CD4-positive, alpha-beta T cell treated with Interleukin-2 at 100 ng/mL for 4 hours (primary cell): ENCODE measurements around the gene SIK3.

Experiments used
- DNase-seq: peaks from one replicate; pipeline ENCODE4 v3.0.0-alpha.2; 2020; ENCODE audit warnings: low spot score

Gene SIK3

DNA sequence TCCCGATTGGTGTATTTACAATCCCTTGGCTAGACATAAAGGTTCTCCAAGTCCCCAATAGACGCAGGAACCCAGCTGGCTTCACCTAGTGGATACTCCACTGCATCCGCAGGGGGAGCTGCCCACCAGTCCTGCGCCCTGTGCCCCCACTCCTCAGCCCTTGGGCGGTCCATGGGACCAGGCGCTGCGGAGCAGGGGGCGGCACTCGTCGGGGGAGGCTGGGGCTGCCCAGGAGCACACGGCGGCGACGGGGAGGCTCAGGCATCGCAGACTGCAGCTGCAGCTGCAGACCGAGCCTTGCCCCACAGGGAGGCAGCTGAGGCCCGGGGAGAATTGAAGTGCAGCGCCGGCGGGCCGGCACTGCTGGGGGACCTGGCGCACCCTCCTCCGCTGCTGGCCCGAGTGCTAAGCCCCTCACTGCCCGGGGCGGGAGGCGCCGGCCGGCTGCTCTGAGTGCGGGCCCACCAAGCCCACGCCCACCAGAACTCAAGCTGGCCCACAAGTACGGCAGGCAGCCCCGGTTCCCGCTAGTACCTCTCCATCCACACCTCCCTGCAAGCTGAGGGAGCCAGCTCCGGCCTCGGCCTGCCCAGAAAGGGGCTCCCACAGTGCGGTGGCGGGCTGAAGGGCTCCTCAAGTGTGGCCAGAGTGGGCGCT, 12.2 kb upstream of the SIK3 start:
- no peak for DNase-seq

GRCh38 chr11:117107701-117108590, 9.7 kb upstream of the SIK3 start:
- no peak for DNase-seq

GRCh38 chr11:117100556-117100955, 2.3 kb upstream of the SIK3 start:
- DNase-seq = no peak

GRCh38 chr11:117099696-117100095, 1.5 kb upstream of the SIK3 start:
- DNase-seq = no peak

DNA sequence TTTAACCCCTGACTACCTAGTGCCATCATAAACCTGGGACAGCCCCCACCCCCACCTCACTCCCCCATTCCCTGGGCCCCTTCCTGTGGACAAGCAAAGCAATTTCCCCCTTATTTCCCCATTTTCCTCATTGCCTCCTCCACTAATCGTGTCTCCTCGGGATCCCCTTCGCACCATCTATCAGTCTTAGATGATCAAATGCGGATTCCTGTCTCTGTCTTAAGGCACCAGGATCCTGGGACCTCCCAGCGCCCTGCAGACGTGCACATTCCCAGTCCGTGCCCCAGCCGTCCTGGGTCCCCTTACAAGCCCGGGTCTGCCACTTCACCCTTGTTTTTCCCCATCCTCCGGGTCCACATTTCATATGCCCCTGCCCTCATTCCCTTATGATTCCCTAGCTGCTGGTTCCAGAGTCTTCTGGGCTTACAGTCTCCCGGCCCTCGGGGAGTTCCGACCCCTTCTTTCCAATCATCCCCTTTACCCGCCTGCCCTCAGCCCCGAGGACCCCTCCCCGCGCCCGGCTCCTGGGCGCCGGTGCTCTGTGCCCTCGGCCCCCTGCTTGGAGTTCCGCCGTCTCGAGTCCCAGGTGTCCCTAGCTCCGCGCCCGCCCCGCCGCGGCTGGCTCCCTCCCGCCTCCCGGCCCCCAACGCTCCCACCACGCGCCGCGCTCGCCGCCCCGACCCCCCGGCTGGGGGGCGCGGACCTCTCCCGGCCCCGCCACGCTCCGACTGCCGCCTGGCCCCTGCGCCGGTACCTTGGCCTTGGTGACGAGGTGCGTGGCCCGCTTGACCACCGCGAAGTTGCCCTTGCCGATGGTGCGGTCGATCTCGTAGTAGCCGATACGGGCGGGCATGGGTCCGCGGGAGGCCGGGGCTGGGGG, 599 bp downstream of the SIK3 start:
- no peak for DNase-seq

DNA sequence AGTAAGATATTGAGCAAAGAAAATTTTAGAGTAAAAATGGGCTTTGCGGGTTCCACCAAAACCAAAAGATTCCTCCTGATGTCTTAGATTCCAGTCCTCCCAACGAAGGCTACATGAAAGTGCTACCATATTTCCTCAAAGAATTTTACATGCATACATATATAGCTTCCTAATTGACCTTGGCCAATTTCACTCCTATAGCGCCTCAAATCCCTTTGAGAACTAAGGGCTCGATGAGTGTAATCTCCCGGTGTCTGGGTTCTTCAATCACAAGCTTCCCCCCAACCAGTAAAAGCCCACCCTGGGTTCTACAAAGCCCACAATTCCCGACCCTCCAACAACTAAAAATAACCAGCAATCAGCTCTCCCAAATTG, 1.2 kb downstream of the SIK3 start:
- no peak for DNase-seq

- DNase-seq = peak; percentile 79
These were observed 1.8 kb downstream of the SIK3 start for GRCh38 chr11:117096201-117096991.

GRCh38 chr11:117095284-117096161, 2.7 kb downstream of the SIK3 start:
- peak; percentile 55 for DNase-seq

GRCh38 chr11:117094776-117095175, 3.5 kb downstream of the SIK3 start:
- no peak for DNase-seq

- DNase-seq = no peak
These were observed 5.2 kb downstream of the SIK3 start for GRCh38 chr11:117092951-117093590.

DNA sequence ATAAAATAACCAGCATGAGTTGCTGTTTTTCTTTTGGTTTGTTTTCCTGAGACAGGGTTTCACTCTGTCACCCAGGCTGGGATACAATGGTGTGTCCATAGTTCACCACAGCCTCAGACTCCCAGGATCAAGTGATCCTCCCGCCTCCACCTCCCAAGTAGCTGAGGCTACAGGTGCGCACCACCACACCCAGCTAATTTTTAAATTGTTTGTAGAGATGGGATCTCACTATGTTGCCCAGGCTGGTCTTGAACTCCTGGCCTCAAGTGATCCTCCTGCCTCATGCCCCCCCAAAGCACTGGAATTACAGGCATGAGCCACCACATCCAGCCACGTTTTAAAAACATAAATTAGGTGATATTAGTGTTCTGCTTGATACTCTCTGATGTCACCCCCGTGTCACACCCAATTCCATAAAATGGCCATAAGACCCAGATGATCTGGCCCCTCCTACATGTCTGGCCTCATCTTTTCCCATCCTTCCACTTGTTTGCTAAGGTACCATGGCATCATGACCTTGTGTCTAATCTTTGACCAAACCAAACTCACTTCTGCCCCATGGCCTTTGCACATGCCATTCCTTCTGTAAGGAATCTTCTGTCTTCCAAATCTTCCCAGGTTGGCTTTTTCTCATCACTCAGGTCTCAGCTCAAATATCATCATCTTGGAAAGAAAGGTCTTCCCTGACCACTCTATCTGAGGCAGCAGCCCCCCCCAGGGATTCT, 6.3 kb downstream of the SIK3 start:
- DNase-seq = no peak

GRCh38 chr11:117090111-117090706, 8.0 kb downstream of the SIK3 start:
- no peak for DNase-seq

- DNase-seq = no peak
These were observed 8.5 kb downstream of the SIK3 start for GRCh38 chr11:117089685-117090084.

GRCh38 chr11:117087446-117087845, 10.8 kb downstream of the SIK3 start:
- DNase-seq = no peak

DNA sequence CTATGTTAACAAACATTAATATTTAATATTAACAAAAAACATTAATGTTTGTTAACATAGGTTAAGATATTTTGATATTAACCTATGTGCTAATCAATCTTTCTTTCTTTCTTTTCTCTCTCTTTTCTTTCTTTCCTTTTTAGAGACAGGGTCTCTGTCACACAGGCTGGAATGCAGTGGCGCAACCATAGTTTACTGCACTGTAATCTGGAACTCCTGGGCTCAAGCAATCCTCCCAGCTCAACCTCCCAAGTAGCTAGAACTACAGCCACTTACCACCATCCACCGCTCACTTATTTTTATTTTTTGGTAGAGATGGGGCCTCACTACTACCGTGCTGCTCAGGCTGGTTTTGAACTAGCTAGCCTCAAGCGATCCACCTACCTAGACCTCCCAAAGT, 13.2 kb downstream of the SIK3 start:
- no peak for DNase-seq

DNA sequence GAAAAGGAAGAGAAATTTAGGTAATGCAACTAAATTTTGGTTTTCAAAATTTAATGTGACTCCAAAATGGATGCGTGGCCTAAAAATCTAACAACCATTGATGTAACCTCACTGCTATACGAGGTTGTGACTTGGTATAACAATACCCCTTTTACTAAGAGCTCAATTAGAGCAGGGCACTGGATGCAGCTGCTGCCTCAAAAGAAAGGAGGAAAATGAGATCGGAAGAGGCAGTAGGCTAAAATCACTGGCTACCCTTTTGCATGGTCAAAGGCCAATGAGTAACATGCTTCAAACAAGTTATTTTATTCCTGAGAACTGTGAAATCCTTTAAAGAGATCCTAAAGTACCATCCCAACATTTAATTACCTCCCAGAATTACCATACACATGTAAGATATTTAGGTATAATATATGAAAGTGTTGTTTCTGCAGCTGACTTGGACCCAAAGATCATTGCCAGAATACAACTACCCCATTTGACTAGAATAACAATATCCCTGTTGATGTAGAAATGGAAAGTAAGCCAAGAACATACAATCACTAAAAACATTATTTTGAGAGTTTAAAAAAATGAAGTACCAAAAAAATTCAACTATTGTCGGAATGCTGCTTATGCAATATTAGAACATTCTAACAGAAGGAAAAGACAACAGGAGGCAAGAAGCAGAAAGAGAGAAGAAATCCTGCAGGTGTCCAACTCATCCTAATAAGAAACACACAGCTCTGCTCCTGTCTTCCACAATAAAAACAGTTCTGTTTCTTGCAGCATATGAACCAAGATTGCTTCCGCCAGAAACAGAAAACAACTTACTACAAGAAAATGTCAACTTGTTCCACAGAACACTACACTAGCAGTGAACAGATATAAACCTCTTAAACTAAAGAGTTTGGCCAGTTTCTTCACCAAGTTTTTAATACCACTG, 15.0 kb downstream of the SIK3 start:
- no peak for DNase-seq

GRCh38 chr11:117081908-117082307, 16.3 kb downstream of the SIK3 start:
- DNase-seq = no peak

DNA sequence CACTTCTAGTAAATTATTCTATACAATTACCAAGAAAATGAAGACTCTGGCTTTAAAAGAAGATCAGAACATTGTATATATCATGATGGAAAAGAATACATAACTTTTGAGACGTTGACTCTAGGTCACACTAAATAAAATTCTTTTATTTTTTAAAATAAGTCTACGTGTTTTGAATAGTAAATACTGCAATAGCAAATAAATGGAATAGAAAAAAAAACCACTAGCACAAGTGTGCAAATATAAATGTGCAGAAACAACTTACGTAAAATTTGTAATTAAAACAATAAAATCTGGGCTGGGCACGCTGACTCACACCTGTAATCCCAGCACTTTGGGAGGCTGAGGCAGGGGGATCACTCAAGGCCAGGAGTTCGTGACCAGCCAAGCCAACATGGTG, 17.9 kb downstream of the SIK3 start:
- no peak for DNase-seq
